ENCODE data around the gene SRRM1. TPM values are rescaled to one million over a fixed set of nuclear protein-coding genes. Genes with fewer than 3 reads are reported as not detected.

SRRM1 gene
- total and polyA plus RNA-seq, 2 of the 8 experiments (the other 6 are each of a cell fraction or from before 2014, with no cell fraction given) = 77.1 to 255 TPM

- no peak for TF ChIP-seq RNF2 (IDR thresholded peaks at IDR 0.05; ENCODE audit: borderline replicate concordance, low read depth, low read length, missing control alignments, poor library complexity, severe bottlenecking)
These were observed 48.8 kb upstream of the SRRM1 start (continued) for GRCh38 chr1:24594328-24594598.

Data from H1 (cell line).